Stimulated activated naive CD8-positive, alpha-beta T cell treated with anti-CD3 and anti-CD28 coated beads, Interleukin-15, Interleukin-2, amounts not matched to agents 100 U/mL and 50 U/mL, for 24 hours (primary cell): ENCODE data around the gene ATP11A.

Experiments
- ATAC-seq: fragments of 150-1000 bp; cut with Tn5 transposase; one replicate; pipeline ENCODE4 v1.10.0; 2021
- DNase-seq: peaks from one replicate; pipeline ENCODE4 v3.0.0; 2021

ATP11A gene

DNA sequence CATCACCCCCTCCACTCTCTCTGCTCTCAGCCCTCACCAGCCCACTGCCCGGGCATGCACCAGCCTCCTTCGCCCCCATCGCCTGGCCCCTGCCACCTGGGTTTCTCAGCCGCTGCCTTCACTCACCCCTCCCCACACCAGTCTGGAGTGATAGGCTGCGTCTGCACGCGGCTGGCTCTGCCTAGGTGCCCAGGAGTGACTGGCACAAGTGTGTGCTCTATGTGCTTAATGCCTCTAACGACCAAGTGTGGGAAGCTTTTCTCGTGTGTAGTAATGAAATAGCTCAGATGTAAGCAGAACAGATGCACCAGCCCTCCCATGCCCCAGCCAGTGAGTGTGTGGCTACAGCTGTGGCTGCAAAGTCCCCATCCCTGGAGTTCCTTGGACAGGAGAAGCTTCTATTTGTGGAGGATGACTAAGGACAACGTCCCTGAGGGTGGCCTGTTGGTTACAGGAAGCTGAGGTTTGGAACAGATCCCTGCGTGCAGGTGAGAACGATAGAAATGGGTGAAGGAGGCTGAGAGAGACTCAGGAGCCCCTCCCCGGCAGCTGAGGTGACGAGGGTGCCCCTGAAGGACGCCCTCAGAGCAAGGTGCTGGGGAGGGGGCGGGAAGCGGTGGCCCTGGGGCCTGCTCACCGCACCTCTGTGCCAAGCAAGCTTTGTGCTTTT, 35.6 kb downstream of the ATP11A start:
- ATAC-seq: peak; percentile 34

GRCh38 chr13:112726016-112726767, 36.4 kb downstream of the ATP11A start:
- ATAC-seq (no peak), DNase-seq (no peak)

More for the DNA sequence above, 35.6 kb downstream of the ATP11A start:
- no peak for DNase-seq

- no peak for ATAC-seq
- no peak for DNase-seq
Observed at GRCh38 chr13:112727581-112727980, 37.7 kb downstream of the ATP11A start.

GRCh38 chr13:112728375-112729126, 38.7 kb downstream of the ATP11A start:
- no peak for ATAC-seq

DNA sequence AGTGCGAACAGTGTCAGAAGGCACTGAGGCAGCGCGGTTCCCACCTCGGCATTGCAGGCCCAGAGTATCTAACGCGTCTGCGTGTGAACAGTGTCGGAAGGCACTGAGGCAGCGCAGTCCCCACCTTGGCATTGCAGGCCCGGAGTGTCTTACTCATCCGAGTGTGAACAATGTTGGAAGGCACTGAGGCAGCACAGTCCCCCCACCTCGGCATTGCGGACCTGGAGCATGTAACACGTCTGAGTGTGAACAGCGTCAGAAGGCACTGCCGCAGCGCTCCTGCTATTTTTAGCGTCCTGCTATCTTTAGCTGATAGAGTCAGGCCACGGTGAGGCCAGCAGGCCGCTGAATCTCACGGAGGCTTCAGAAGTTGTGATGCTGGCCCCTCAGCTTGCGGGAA, 39.6 kb downstream of the ATP11A start:
- ATAC-seq (no peak), DNase-seq (no peak)

More at GRCh38 chr13:112728375-112729126, 38.7 kb downstream of the ATP11A start:
- DNase-seq: no peak

GRCh38 chr13:112730157-112730671, 40.4 kb downstream of the ATP11A start:
- DNase-seq (no peak), ATAC-seq (no peak)

- DNase-seq: no peak
- ATAC-seq: no peak
Observed at GRCh38 chr13:112731667-112732616, 42.1 kb downstream of the ATP11A start.

- ATAC-seq: no peak
Observed at GRCh38 chr13:112732679-112733078, 42.8 kb downstream of the ATP11A start.

DNA sequence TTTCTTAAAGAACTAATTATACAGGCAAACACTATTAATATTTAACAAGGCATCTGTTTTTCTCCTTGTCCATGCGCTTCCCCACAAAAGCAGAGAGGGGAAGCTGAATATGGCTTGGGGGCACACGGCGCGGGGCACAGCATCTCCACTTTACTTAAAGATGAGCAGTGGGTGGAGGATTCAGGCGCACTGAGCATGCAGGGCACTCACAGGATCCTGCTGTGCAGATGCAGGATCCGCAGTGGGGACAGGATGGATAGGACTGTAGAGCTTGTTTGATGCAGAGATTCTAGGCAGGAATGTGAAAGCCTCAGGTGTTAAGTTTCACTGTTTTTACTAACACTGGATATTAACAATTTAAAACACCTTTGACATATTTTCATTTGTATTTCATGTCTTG, 43.3 kb downstream of the ATP11A start:
- ATAC-seq (no peak), DNase-seq (no peak)

More at GRCh38 chr13:112732679-112733078, 42.8 kb downstream of the ATP11A start:
- no peak for DNase-seq

- no peak for ATAC-seq
- no peak for DNase-seq
Observed at GRCh38 chr13:112733661-112734379, 44.0 kb downstream of the ATP11A start.

DNA sequence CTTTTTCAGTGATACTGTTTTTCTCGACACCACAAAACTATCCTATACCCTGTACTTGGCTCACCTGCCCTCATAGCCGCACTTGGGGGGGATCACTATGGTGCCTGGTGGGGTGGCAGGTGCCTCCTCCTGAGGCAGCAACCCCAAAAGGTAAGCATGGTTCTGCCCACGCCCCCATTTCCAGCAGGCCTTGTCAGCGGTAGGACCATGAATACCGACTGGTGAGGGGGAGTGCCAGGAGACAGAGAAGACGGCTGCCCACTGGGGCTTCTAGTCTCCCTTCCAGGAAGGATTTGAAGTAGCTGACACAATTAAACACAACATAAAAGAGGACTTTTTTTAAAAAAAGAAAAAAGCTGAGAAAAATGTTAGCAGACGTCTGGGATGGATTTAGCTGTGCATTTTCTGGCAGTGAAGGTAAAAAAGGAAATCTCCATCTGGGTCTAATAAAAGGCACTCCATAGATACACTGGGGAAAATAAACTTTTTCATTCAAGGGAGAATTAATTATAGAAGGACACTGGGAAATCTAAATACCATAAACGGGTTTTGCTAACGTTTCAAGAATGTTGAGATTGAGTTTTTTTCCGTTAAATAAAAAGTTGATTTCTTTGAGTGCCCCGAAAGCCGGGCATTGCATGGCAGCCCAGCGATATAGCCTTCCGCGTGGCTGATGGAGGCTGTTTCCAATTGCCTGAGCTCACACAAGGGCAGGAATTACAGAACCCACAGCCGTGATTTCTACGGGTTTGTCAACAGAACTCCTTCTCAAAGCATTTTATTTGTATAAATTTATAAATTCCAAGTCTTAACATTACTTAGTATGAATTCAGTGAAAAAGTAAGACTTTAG, 45.1 kb downstream of the ATP11A start:
- DNase-seq: no peak
- ATAC-seq: no peak

- ATAC-seq: no peak
- DNase-seq: no peak
Observed at GRCh38 chr13:112735791-112736190, 46.0 kb downstream of the ATP11A start.

DNA sequence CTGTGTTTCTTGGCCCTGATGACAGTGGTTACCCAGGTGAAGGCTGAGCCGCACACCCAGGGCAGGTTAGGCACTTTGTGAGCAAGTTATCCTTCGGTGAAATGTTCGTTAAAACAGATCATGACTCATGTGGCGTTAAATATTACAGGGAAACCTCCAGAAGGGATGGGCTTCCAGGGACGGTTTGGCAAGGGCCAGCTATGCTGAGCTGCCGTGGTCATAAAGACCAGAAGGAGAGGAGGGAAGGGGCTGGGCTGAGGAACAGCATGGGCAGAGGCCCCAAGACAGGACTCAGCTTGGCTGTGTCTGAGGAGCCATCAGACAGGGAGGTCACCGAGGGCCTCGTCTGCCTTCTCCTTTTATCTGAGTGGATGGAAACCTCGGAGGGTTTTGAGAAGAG, 47.5 kb downstream of the ATP11A start:
- ATAC-seq (no peak), DNase-seq (no peak)

- DNase-seq: no peak
- no peak for ATAC-seq
Observed at GRCh38 chr13:112738606-112739005, 48.8 kb downstream of the ATP11A start.

DNA sequence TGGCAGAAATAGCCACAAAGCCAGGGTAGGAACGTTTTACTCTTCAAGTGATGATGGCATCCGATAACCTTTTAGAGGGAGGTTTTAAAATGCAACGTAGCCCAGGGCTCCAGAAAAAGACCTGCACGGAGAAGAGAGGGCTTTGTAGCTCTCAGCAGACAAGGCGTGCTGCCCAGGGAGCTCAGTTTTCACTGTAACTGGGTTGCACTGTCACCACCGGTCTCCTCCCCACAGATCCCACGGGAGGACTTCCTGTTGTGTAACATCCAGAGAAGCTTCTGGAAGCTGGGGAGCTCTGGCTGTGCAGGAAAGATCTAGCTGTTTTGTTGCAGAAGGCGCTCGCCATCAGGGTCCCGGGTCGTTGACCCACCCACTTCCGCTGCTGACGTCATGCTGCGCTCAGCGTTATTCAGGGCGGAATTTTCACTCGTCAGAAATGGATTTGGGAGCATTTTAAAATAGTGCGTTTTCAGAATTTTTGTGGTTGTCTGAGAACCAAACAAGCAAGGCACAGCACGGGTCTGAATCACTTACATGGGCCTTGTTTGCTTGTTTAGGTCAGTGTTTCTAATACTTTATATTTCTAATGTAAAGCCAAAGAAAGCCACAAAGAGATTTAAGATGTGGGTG, 50.8 kb downstream of the ATP11A start:
- no peak for ATAC-seq
- no peak for DNase-seq

- DNase-seq: no peak
- no peak for ATAC-seq
Observed at GRCh38 chr13:112741185-112741755, 51.4 kb downstream of the ATP11A start.

DNA sequence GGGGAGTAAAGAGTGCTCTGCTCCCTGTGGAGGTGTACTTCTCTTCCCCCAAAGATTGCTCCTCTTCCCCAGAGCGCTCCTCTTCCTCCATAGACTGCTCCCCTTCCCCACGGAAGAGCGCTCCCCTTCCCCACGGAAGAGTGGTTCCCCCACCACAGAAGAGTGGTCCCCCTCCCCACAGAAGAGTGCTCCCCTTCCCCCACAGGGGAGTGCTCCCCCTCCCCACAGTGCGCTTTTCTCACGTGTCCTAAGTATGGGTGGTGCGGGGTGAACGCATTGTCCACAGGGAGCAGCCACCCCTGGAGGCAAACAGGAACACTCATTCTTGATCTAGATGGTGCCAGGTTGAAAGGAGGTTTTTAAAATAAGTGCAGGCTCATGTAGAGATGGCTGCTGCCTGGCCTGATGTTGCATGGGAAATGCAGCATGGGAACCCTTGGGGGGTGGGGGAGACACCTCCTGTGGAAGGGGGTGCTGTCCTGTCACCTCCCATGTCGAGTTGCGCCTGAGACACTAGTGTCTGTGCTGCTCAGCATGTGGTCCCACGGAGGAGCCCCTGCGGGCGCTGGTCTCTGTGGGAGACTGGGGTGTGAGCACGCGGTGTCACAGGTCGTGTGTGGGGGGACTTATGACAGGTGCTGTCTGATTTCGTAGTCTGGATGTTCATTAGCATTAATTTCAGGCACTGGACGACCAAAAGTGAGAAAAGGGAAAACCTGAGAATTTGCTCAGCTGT, 52.2 kb downstream of the ATP11A start:
- no peak for ATAC-seq
- no peak for DNase-seq

GRCh38 chr13:112742583-112742982, 52.7 kb downstream of the ATP11A start:
- DNase-seq: no peak
- ATAC-seq: no peak
